ENCODE results near the gene FIS1.
"Not testable (repeated sequence)": the region's sequence is repeated elsewhere in the genome, so short reads cannot be mapped to it uniquely, and the experiment has no call there.

FIS1 gene

GRCh38 chr7:101244375-101245146 lies at the start of gene FIS1:
Gene FIS1, minus strand, starts transcription at chr7:101245081. Its CDS starts 77 bp downstream, at chr7:101245004.
- H3K4me1 ChIP-seq (ENCODE audit: insufficient read depth, low read length): peaks cover 6% of the 10 kb centered on the region; the same call in 1 of the 2 replicates
- peak within 1 kb of the TSS; percentile 100 for H3K9ac ChIP-seq (ENCODE audit: low read depth, low read length)
- no peaks in the 10 kb centered on the region for H3K9me3 ChIP-seq (ENCODE audit: control insufficient read depth, insufficient read depth, low read length)
- peaks cover 3% of the 10 kb centered on the region; the same call in 1 of the 2 replicates for H3K36me3 ChIP-seq (ENCODE audit: insufficient read depth, low read length)

GRCh38 chr7:101294039-101294831 lies 49.4 kb upstream of the FIS1 start:
- peak overlapping the region; percentile 34; the same call in 1 of the 2 replicates for H3K9ac ChIP-seq (ENCODE audit: low read depth, low read length)
- no peaks in the 10 kb centered on the region for H3K36me3 ChIP-seq (ENCODE audit: insufficient read depth, low read length)
- peaks cover 45% of the 10 kb centered on the region for H3K4me1 ChIP-seq (ENCODE audit: insufficient read depth, low read length)
- H3K9me3 ChIP-seq (ENCODE audit: control insufficient read depth, insufficient read depth, low read length): no peaks in the 10 kb centered on the region

GRCh38 chr7:101293069-101294021 lies 48.5 kb upstream of the FIS1 start:
- not testable (repeated sequence) for H3K9me3 ChIP-seq (ENCODE audit: control insufficient read depth, insufficient read depth, low read length); H3K36me3 ChIP-seq (ENCODE audit: insufficient read depth, low read length)
- H3K9ac ChIP-seq (ENCODE audit: low read depth, low read length): peak overlapping the region; percentile 38; the same call in 1 of the 2 replicates
- H3K4me1 ChIP-seq (ENCODE audit: insufficient read depth, low read length): peaks cover 46% of the 10 kb centered on the region

GRCh38 chr7:101292566-101292965 lies 47.7 kb upstream of the FIS1 start:
- not testable (repeated sequence) for H3K9me3 ChIP-seq (ENCODE audit: control insufficient read depth, insufficient read depth, low read length); H3K36me3 ChIP-seq (ENCODE audit: insufficient read depth, low read length); H3K9ac ChIP-seq (ENCODE audit: low read depth, low read length)
- peaks cover 42% of the 10 kb centered on the region for H3K4me1 ChIP-seq (ENCODE audit: insufficient read depth, low read length)

- Histone ChIP-seq H3K4me1 (ENCODE audit: insufficient read depth, low read length) (peaks cover 38% of the 10 kb centered on the region), H3K9ac (ENCODE audit: low read depth, low read length) (peak overlapping the region; percentile 17; the same call in 1 of the 2 replicates)
- H3K36me3 ChIP-seq (ENCODE audit: insufficient read depth, low read length); H3K9me3 ChIP-seq (ENCODE audit: control insufficient read depth, insufficient read depth, low read length): not testable (repeated sequence)
Observed at GRCh38 chr7:101290186-101291037, 45.5 kb upstream of the FIS1 start.

GRCh38 chr7:101289687-101290086 lies 44.8 kb upstream of the FIS1 start:
- Histone ChIP-seq H3K9ac (ENCODE audit: low read depth, low read length) (peak overlapping the region; percentile 26; the same call in 1 of the 2 replicates), H3K4me1 (ENCODE audit: insufficient read depth, low read length) (peaks cover 34% of the 10 kb centered on the region)
- not testable (repeated sequence) for H3K36me3 ChIP-seq (ENCODE audit: insufficient read depth, low read length); H3K9me3 ChIP-seq (ENCODE audit: control insufficient read depth, insufficient read depth, low read length)

GRCh38 chr7:101288439-101288838 lies 43.6 kb upstream of the FIS1 start:
- Histone ChIP-seq H3K9me3 (ENCODE audit: control insufficient read depth, insufficient read depth, low read length) (no peaks in the 10 kb centered on the region), H3K9ac (ENCODE audit: low read depth, low read length) (no peak overlapping the region), H3K36me3 (ENCODE audit: insufficient read depth, low read length) (peaks cover 5% of the 10 kb centered on the region; the same call in 1 of the 2 replicates)

GRCh38 chr7:101287032-101287431 lies 42.2 kb upstream of the FIS1 start:
- no peak overlapping the region for H3K9ac ChIP-seq (ENCODE audit: low read depth, low read length)
- H3K36me3 ChIP-seq (ENCODE audit: insufficient read depth, low read length): peaks cover 5% of the 10 kb centered on the region; the same call in 1 of the 2 replicates
- no peaks in the 10 kb centered on the region for H3K9me3 ChIP-seq (ENCODE audit: control insufficient read depth, insufficient read depth, low read length)
- peaks cover 18% of the 10 kb centered on the region; the same call in 1 of the 2 replicates for H3K4me1 ChIP-seq (ENCODE audit: insufficient read depth, low read length)

More at GRCh38 chr7:101288439-101288838, 43.6 kb upstream of the FIS1 start:
- peaks cover 28% of the 10 kb centered on the region for H3K4me1 ChIP-seq (ENCODE audit: insufficient read depth, low read length)

GRCh38 chr7:101285880-101286279 lies 41.0 kb upstream of the FIS1 start:
- peaks cover 15% of the 10 kb centered on the region; the same call in 1 of the 2 replicates for H3K4me1 ChIP-seq (ENCODE audit: insufficient read depth, low read length)
- not testable (repeated sequence) for H3K9ac ChIP-seq (ENCODE audit: low read depth, low read length); H3K9me3 ChIP-seq (ENCODE audit: control insufficient read depth, insufficient read depth, low read length)

GRCh38 chr7:101285171-101285570 lies 40.3 kb upstream of the FIS1 start:
- no peak overlapping the region for H3K9ac ChIP-seq (ENCODE audit: low read depth, low read length)

More at GRCh38 chr7:101285880-101286279, 41.0 kb upstream of the FIS1 start:
- not testable (repeated sequence) for H3K36me3 ChIP-seq (ENCODE audit: insufficient read depth, low read length)

GRCh38 chr7:101280912-101281311 lies 36.0 kb upstream of the FIS1 start:
- H3K9ac ChIP-seq (ENCODE audit: low read depth, low read length); H3K9me3 ChIP-seq (ENCODE audit: control insufficient read depth, insufficient read depth, low read length); H3K36me3 ChIP-seq (ENCODE audit: insufficient read depth, low read length); H3K4me1 ChIP-seq (ENCODE audit: insufficient read depth, low read length): not testable (repeated sequence)

More at GRCh38 chr7:101285171-101285570, 40.3 kb upstream of the FIS1 start:
- Histone ChIP-seq H3K36me3 (ENCODE audit: insufficient read depth, low read length) (peaks cover 5% of the 10 kb centered on the region; the same call in 1 of the 2 replicates), H3K9me3 (ENCODE audit: control insufficient read depth, insufficient read depth, low read length) (no peaks in the 10 kb centered on the region), H3K4me1 (ENCODE audit: insufficient read depth, low read length) (peaks cover 10% of the 10 kb centered on the region; the same call in 1 of the 2 replicates)

- Histone ChIP-seq H3K36me3 (ENCODE audit: insufficient read depth, low read length) (no peaks in the 10 kb centered on the region), H3K4me1 (ENCODE audit: insufficient read depth, low read length) (peaks cover 6% of the 10 kb centered on the region; the same call in 1 of the 2 replicates)
Observed at GRCh38 chr7:101278461-101279292, 33.8 kb upstream of the FIS1 start.

More at GRCh38 chr7:101278461-101279292, 33.8 kb upstream of the FIS1 start:
- H3K9ac ChIP-seq (ENCODE audit: low read depth, low read length): no peak overlapping the region
- no peaks in the 10 kb centered on the region for H3K9me3 ChIP-seq (ENCODE audit: control insufficient read depth, insufficient read depth, low read length)

All from ES-I3 (cell line).